Keratinocyte (primary cell): Measurements from ENCODE around the gene CPNE9.

Experiments used
- CTCF ChIP-seq, 3 experiments: IDR thresholded peaks in 1 of 3; conservative IDR thresholded peaks in 1 of 3; optimal IDR thresholded peaks in 1 of 3; 2 replicates in 2 of 3; 3 replicates in 1 of 3; pipeline versions ENCODE3 to v1.5.1; 2011; ENCODE audit warnings: low read length in 3 of 3, mild to moderate bottlenecking in 3 of 3, moderate library complexity in 2 of 3, control low read depth in 1 of 3, inconsistent platforms in 1 of 3; ENCODE audit not compliant: insufficient read depth in 2 of 3; ENCODE audit errors: extremely low read depth in 1 of 3
- EZH2 ChIP-seq: IDR thresholded peaks from one replicate; pipeline ENCODE4 v1.6.1; 2012; ENCODE audit warnings: inconsistent platforms, mild to moderate bottlenecking, low read length, moderate library complexity

- no peak for TF ChIP-seq CTCF (optimal IDR thresholded peaks at IDR 0.05 in 1 of 3, IDR thresholded peaks at IDR 0.05 in 1 of 3, conservative IDR thresholded peaks at IDR 0.05 in 1 of 3; ENCODE audit: extremely low read depth in 1 of 3, insufficient read depth in 2 of 3, low read length in 3 of 3)
- TF ChIP-seq EZH2: no peak
Observed at GRCh38 chr3:9750556-9751411, 47.2 kb downstream of the CPNE9 start.
